ENCODE measurements around the gene DDX31.
"Not testable (repeated sequence)": the region's sequence is repeated elsewhere in the genome, so short reads cannot be mapped to it uniquely, and the experiment has no call there.

Gene DDX31

GRCh38 chr9:132578367-132578932 lies 91.3 kb downstream of the DDX31 start:
- DNase-seq (ENCODE audit: low read depth in 2 of 2): no peak

DNA sequence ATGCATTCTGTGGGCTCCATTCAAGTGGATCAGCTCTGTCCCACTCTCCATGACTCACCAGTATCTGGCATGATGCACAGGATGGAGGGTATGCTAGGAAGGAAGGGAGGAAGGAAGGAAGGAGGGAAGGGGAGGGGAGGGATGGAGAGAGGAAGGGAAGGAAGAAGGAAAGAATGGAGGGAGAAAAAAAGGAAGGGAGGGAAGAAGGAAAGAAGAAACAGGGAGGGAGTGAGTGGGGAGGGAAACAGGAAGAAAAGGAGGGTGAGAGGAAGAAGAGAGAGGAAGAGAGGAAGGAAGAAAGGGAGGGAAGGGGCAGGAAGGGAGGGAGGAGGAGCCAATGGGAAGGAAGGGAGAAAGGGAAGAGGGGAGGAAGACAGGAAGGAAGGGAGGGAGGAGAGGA lies 92.7 kb downstream of the DDX31 start:
- no peak for DNase-seq (ENCODE audit: low read depth in 2 of 2)

- no peak for DNase-seq (ENCODE audit: low read depth in 2 of 2)
Observed at GRCh38 chr9:132575811-132576210, 94.0 kb downstream of the DDX31 start.

DNA sequence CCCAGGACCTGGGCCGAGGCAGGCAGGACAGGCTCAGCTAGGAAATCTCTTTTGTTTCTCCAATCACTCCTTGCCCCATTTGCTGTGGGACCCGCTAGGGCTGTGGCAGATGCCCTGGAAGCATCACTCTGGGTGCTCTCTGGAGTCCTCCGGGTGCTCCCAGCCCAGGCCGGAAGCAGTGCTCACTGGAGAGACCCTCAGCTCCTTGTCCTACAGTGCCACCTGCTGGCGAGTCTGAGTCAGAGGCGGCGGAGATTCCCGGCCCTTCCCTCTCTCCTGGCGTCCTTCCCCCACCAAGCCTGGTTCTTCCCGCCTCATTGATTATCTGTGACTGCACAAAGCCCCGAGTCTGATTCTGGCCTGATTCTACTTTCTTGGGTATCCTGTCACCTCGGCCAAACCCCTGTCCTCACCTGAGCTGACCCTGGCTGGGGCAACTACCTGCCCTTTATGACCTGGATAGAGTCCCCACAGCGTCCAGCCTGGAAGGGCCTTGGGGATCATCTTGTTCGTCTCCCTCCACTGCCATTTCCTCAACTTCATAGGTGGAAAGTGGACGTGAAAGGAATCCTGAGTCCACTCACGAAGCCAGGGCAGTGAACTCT lies 94.7 kb downstream of the DDX31 start:
- DNase-seq (ENCODE audit: low read depth in 2 of 2): peak in 1 of 2 experiments; percentile 40

GRCh38 chr9:132572921-132573320 lies 96.9 kb downstream of the DDX31 start:
- no peak for DNase-seq (ENCODE audit: low read depth in 2 of 2)

DNA sequence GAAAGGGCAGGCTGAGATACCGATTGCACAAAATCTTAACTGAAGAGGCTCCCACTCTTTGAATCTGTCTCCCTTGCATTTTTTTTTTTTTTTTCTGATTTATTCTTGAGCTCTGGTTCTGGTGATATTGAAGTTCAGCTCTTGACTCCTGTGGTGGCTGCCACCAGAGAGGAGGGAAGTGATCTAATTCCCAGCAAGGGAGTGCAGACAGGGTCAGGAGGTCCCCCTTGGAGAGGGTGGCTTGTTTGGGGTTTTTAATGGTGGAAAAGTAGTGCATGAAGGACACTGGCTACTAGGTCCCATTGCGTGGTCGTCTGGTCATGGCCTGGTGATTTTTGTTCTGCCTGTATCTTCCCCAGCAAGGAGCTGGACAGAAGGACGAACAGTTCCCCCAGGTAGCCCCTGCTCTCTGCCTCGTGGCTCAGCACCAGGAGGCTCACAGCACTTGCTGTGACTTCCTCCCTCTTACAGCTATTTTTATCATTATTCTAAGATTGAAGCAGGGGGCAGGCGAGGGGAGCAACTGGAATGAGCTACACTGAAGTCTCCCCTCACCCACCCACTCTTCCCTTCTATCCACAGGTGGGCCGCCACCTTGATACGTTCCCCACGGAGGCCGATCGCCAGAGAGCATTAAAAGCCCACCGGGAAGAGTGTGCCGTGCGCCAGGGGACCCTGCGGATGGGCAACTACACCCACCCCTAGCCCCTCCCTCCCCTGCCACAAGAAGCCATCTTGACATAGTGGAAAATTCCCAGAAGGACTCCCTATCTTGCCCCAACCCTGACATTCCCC lies 97.8 kb downstream of the DDX31 start:
- no peak for DNase-seq (ENCODE audit: low read depth in 2 of 2)

GRCh38 chr9:132568787-132569186 lies 101.0 kb downstream of the DDX31 start:
- DNase-seq (ENCODE audit: low read depth in 2 of 2): not testable (repeated sequence)

- DNase-seq (ENCODE audit: low read depth in 2 of 2): no peak
Observed at GRCh38 chr9:132564526-132564925, 105.3 kb downstream of the DDX31 start.

DNA sequence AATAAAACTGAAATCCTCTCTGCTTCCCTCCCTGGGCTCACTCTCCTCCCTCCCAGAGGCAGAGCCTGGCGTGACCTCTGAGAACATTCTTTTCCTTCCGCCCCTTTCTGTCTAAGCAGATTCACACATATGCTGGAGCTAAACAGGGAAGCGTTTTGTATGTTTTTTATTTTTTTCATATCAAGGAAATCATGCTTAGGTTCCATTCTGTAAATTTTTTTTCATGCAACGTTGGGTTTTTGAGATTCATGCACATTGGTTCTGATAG lies 107.5 kb downstream of the DDX31 start:
- no peak for DNase-seq (ENCODE audit: low read depth in 2 of 2)

DNA sequence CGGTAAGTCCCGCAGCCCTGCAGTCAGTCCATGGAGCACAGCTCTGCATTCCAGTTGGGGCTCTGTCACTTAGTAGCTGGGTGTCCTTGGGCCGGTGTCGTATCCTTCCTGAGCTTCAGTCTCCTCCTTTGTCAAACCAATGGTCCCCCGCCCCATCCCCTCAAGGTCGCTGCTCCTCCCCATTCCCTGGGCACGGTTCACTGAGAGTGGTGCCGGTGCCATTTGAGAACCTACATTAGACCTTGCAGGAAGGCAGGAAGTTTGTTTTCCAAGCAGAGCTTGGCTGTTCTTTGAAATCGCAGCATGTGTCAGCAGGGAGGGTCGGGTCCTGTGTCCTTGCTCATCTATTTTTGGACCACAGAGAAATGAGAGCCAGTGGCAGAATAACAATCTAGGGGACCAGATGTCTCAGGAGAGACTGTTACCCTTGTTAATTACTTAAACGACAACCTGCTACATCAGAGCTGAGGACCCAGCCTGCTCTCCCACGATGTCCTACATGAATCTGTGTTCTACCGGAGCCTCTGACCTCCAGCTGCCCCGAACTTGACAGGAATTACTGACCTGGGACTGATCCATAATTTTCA lies 109.1 kb downstream of the DDX31 start:
- no peak for DNase-seq (ENCODE audit: low read depth in 2 of 2)

DNA sequence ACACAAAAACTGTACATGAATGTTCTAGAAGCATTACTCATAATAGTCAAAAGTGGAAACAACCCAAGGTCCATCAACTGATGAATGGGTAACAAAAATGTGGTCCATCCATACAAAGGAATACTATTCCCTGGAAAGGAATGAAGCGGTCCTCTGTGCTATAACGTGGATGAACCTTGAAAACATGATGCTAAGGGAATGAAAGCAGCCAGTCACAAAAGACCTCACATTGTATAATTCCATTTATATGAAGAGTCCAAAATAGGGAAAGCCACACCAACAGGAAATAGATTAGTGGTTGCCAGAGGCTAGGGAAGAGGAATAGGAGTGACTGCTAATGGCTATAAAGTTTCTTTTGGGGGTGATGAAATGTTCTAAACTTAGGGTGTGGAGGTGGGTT lies 110.1 kb downstream of the DDX31 start:
- DNase-seq (ENCODE audit: low read depth in 2 of 2): no peak

DNA sequence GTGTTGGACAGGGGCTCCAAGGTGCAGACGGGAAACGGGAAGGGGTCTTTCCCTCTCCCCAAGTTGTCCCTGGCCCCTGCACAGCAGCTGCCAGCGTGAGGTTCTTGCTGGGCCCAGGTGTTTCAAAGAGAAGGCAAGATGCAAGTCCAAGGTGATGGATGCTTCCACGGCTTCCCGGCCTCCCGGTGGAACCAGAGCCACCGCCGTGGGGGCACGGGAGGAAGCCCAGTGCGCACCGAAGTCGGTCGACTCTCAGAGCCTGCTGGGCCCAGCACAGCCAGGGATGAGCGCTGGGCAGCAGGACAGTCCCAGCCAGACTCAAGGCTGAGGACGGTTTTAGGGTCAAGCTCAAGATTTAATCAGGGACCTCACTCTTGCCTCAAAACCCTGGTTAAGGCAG lies 112.6 kb downstream of the DDX31 start:
- DNase-seq (ENCODE audit: low read depth in 2 of 2): no peak

DNA sequence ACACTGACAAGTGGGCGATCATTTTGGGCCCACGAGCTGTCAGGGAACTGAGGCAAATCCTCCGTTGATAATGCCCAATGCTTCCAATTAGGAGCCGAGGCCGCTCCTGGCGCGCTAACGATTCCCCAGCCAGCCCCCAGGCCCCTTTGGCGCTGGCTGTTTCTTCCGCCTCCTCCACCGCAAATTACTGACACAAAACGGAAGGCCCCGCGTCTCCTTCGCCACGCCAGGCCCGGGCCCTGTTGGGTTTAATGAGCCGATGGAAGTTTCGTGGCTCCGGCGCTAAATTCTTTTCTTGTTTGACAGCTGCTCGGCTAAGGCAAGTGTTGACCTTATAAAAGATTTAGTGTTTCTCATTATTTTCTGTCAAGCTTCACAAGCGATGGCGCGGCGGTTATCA lies 113.1 kb downstream of the DDX31 start:
- no peak for DNase-seq (ENCODE audit: low read depth in 2 of 2)

DNA sequence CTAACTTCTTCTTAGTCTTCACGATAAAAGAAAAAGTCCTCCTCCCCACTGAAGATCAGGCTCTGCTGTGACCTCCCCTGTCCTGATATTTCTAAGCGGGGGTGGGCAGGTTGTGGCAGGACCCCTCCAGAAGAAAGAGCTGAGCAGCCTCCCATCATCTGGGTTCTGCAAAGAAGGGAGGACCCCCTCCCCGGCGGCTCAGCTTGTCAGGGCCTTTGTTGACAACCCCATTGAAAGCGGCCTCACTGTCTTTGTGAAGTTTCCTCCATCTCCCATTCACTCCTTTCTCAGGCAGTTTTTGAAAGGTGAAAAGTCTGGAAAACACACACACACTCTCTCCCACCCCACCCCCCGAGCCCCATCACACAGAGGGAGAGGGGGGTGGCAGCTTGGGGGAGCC lies 113.5 kb downstream of the DDX31 start:
- DNase-seq (ENCODE audit: low read depth in 2 of 2): no peak

GRCh38 chr9:132555528-132555927 lies 114.3 kb downstream of the DDX31 start:
- no peak for DNase-seq (ENCODE audit: low read depth in 2 of 2)

DNA sequence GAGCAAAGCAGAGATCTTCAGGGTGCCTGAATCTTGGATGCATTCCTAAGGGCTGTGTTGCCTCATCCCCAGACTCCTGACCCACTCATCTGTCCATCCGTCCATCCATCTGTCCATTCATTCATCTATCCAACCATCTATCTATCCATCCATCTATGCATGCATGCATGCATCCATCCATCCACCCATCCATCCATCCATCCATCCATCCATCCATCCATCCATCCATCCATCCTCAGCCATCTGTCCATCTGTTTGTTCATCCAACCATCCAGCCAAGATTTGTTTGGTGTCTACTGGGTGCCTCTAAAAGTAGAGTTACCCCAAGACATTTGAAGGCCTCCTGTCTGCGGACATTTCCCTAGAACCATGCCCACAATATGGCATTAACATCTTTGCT lies 115.0 kb downstream of the DDX31 start:
- no peak for DNase-seq (ENCODE audit: low read depth in 2 of 2)

- no peak for DNase-seq (ENCODE audit: low read depth in 2 of 2)
Observed at GRCh38 chr9:132552041-132552440, 117.7 kb downstream of the DDX31 start.

DNA sequence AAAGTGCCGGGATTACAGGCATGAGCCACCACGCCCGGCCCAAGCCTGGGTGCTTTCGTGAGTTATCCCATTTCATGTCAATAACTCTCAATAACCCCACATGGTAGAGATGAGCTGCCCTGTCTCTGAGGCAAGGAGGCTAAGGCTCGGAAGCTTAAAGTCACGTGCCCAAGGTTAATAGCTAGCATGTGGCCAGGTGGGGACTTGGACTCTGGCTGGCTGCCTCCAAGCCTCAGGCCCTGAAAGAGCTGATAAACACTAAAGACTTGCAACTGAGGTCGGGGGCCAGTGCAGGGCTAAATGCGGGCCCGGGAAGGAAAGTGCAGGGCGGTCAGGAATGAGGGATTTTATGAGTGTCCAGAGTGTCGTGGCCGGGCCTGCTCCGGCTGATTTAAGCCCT lies 118.2 kb downstream of the DDX31 start:
- no peak for DNase-seq (ENCODE audit: low read depth in 2 of 2)

DNA sequence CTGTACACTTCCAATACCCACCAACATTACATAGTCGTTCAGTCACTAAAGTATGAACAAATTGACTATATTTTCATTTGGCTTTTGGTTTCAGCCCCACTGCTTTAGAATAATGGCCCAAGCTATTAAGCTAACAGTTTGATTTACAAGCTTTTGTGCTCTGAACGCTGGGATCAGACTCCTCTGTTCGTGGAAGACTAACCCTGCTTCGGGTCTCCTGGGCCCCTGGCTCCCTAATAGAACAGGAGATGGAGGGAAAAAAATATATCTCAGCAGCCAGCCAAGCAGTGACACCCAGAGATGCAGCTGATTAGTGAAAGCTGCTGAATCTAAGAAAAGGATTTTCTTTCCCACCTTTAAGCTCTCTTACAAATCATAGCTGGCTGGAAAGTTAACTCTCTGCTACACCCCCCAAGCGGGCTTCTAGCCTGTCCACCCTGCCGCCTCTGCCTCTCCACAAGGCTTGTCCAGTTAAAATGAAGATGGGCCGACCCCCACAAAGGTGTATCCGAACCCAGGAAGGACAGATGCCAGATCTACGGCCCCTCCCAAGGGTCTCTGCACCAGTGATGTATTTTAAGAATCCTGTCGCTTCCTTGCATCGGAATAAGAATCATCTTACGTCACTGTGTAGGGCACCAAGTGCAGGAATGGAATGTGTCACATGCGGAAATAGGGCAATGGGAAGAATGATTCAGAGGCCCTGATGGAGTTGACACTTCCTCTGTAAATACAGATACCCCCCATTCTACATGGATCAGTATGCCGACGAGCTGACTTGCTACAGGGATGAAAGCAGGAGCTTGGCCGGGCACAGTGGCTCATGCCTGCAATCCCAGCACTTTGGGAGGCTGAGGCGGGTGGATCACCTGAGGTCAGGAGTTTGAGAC lies 120.8 kb downstream of the DDX31 start:
- DNase-seq (ENCODE audit: low read depth in 2 of 2): no peak

DNA sequence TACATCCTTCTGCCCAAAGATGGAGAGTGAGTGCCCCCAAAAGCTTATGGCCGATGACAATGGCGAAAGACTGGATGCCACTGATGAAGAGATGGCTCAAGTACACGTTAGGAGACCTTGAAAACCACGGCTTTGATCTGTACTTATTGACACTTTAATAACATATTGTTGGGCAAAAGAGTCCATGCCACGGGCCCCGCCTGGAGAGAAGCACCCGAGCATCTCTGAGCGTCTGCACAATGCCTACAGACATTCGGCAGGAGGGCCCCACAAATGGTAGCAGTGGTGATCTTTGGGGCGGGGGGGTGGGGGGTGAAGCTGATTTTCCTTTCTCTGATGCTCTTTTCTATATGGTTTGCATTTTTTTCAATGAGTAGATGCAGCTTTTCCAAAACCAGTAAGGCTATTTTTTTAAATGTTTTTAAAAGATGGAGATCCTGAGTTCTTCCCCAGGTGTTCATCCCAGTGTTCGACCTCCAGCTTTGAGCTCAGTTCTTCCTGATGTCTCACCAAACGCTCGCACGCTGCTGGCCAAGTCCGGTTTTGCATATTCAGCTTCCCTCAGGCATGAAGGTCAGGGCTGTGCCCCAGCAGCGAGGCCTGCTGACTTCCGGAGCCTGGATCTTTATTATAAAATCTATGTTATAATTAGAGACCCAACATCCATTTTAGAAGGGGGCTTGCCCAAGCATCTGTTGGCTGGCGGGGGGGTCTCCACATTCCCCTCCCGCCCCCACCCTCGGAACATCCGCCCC lies 121.6 kb downstream of the DDX31 start:
- DNase-seq (ENCODE audit: low read depth in 2 of 2): no peak

- no peak for DNase-seq (ENCODE audit: low read depth in 2 of 2)
Observed at GRCh38 chr9:132547436-132547835, 122.3 kb downstream of the DDX31 start.
